HEK293 (cell line): Measurements from ENCODE around the gene TEAD1.

Source experiments
- CTCF ChIA-PET: fragments of 350-600 bp; formaldehyde crosslinking; extraction: SDS; loops from one replicate; lab custom pipeline; 2021; ENCODE audit warnings: antibody characterized with exemption; lab: Yijun Ruan, JAX
- POLR2A ChIA-PET: fragments of 300-600 bp; formaldehyde crosslinking; extraction: SDS; loops from one replicate; lab custom pipeline; 2020; ENCODE audit warnings: antibody characterized with exemption, inconsistent platforms; lab: Yijun Ruan, JAX
- H3K27ac ChIP-seq: fragments of 200-500 bp; sonication (Bioruptor generic); 2 replicates; pipeline ENCODE4 v1.5.1; 2014; ENCODE audit warnings: low read depth, low read length, control low read depth, inconsistent platforms; ENCODE audit errors: extremely low read depth
- H3K36me3 ChIP-seq, 2 experiments: fragments of 200-500 bp in 1 of 2; sonication (Bioruptor generic) in 1 of 2; 1 replicate in 1 of 2; 2 replicates in 1 of 2; pipeline ENCODE4 v1.5.1; 2014 to 2017; ENCODE audit warnings: inconsistent platforms in 2 of 2, low read length in 2 of 2; ENCODE audit not compliant: control insufficient read depth in 2 of 2, insufficient read depth in 1 of 2
- H3K4me1 ChIP-seq: fragments of 200-500 bp; sonication (Bioruptor generic); 2 replicates; pipeline ENCODE4 v1.5.1; 2014; ENCODE audit warnings: mild to moderate bottlenecking, low read length, inconsistent platforms; ENCODE audit not compliant: control insufficient read depth, insufficient read depth
- H3K4me3 ChIP-seq: 2 replicates; pipeline ENCODE4 v1.5.1; 2011; ENCODE audit warnings: low read depth, mild to moderate bottlenecking, control low read depth, low read length, moderate library complexity
- H3K9me3 ChIP-seq: fragments of 200-500 bp; sonication (Bioruptor generic); 2 replicates; pipeline ENCODE4 v1.5.1; 2014; ENCODE audit warnings: low read depth, low read length, inconsistent platforms; ENCODE audit not compliant: control insufficient read depth, insufficient read depth
- GFI1B ChIP-seq: fragments of 450-650 bp; formaldehyde crosslinking; IDR thresholded peaks from 2 replicates; pipeline ENCODE4 v1.5.1; 2016; ENCODE audit warnings: missing biosample characterization, missing genetic modification characterization
- IKZF3 ChIP-seq: fragments of 450-650 bp; IDR thresholded peaks from 2 replicates; pipeline ENCODE4 v1.5.0; 2018; ENCODE audit warnings: missing biosample characterization, mild to moderate bottlenecking, missing genetic modification characterization, moderate library complexity
- TRIM28 ChIP-seq: IDR thresholded peaks from 2 replicates; pipeline ENCODE4 v1.6.1; 2011; ENCODE audit warnings: low read length, control low read depth, borderline replicate concordance
- ZBTB17 ChIP-seq: fragments of 450-650 bp; formaldehyde crosslinking; IDR thresholded peaks from 2 replicates; pipeline ENCODE4 v1.5.1; 2016; ENCODE audit warnings: missing biosample characterization, missing genetic modification characterization
- ZBTB44 ChIP-seq: fragments of 450-650 bp; IDR thresholded peaks from 2 replicates; pipeline ENCODE4 v1.5.1; 2018; ENCODE audit warnings: missing biosample characterization, mild to moderate bottlenecking, missing genetic modification characterization
- ZBTB48 ChIP-seq: fragments of 450-650 bp; formaldehyde crosslinking; IDR thresholded peaks from 2 replicates; pipeline ENCODE4 v1.5.1; 2016; ENCODE audit warnings: missing biosample characterization, missing genetic modification characterization
- ZFP69B ChIP-seq: fragments of 450-650 bp; formaldehyde crosslinking; IDR thresholded peaks from 2 replicates; pipeline ENCODE4 v1.5.1; 2016; ENCODE audit warnings: missing biosample characterization, missing genetic modification characterization
- ZIC2 ChIP-seq: fragments of 450-650 bp; formaldehyde crosslinking; IDR thresholded peaks from 2 replicates; pipeline ENCODE4 v1.5.1; 2016; ENCODE audit warnings: missing biosample characterization, missing genetic modification characterization
- ZNF140 ChIP-seq: fragments of 450-650 bp; formaldehyde crosslinking; IDR thresholded peaks from 2 replicates; pipeline ENCODE4 v1.5.1; 2016; ENCODE audit warnings: missing biosample characterization, missing genetic modification characterization
- ZNF18 ChIP-seq: fragments of 450-650 bp; formaldehyde crosslinking; IDR thresholded peaks from 2 replicates; pipeline ENCODE4 v1.5.1; 2016; ENCODE audit warnings: missing biosample characterization, missing genetic modification characterization
- ZNF2 ChIP-seq: fragments of 450-650 bp; formaldehyde crosslinking; IDR thresholded peaks from 2 replicates; pipeline ENCODE4 v1.5.1; 2016; ENCODE audit warnings: missing biosample characterization, missing genetic modification characterization
- ZNF202 ChIP-seq: fragments of 450-650 bp; formaldehyde crosslinking; IDR thresholded peaks from 2 replicates; pipeline ENCODE4 v1.5.1; 2016; ENCODE audit warnings: missing biosample characterization, missing genetic modification characterization, borderline replicate concordance
- ZNF341 ChIP-seq: fragments of 450-650 bp; formaldehyde crosslinking; IDR thresholded peaks from 2 replicates; pipeline ENCODE4; 2016; ENCODE audit warnings: low read depth, missing biosample characterization, missing genetic modification characterization
- ZNF37A ChIP-seq: fragments of 450-650 bp; IDR thresholded peaks from 2 replicates; pipeline ENCODE4 v1.5.1; 2018; ENCODE audit warnings: missing biosample characterization, missing genetic modification characterization
- ZNF521 ChIP-seq: fragments of 450-650 bp; formaldehyde crosslinking; IDR thresholded peaks from 2 replicates; pipeline ENCODE4 v1.5.1; 2017; ENCODE audit warnings: missing biosample characterization, mild to moderate bottlenecking, missing genetic modification characterization
- ZNF600 ChIP-seq: fragments of 450-650 bp; formaldehyde crosslinking; IDR thresholded peaks from 2 replicates; pipeline ENCODE4 v1.5.1; 2016; ENCODE audit warnings: missing biosample characterization, missing genetic modification characterization
- ZNF623 ChIP-seq: fragments of 450-650 bp; formaldehyde crosslinking; IDR thresholded peaks from 2 replicates; pipeline ENCODE4 v1.5.1; 2016; ENCODE audit warnings: missing biosample characterization, missing genetic modification characterization
- ZNF629 ChIP-seq: fragments of 450-650 bp; formaldehyde crosslinking; IDR thresholded peaks from 2 replicates; pipeline ENCODE4 v1.5.1; 2017; ENCODE audit warnings: missing biosample characterization, missing genetic modification characterization
- ZNF785 ChIP-seq: fragments of 450-650 bp; formaldehyde crosslinking; IDR thresholded peaks from 2 replicates; pipeline ENCODE4 v1.5.1; 2016; ENCODE audit warnings: missing biosample characterization, missing genetic modification characterization
- ZSCAN30 ChIP-seq: fragments of 450-650 bp; IDR thresholded peaks from 2 replicates; pipeline ENCODE4 v1.5.1; 2018; ENCODE audit warnings: missing biosample characterization, mild to moderate bottlenecking, missing genetic modification characterization, moderate library complexity
- ZXDB ChIP-seq: fragments of 450-650 bp; formaldehyde crosslinking; IDR thresholded peaks from 2 replicates; pipeline ENCODE4 v1.5.1; 2016; ENCODE audit warnings: missing biosample characterization, missing genetic modification characterization

The TEAD1 gene

DNA sequence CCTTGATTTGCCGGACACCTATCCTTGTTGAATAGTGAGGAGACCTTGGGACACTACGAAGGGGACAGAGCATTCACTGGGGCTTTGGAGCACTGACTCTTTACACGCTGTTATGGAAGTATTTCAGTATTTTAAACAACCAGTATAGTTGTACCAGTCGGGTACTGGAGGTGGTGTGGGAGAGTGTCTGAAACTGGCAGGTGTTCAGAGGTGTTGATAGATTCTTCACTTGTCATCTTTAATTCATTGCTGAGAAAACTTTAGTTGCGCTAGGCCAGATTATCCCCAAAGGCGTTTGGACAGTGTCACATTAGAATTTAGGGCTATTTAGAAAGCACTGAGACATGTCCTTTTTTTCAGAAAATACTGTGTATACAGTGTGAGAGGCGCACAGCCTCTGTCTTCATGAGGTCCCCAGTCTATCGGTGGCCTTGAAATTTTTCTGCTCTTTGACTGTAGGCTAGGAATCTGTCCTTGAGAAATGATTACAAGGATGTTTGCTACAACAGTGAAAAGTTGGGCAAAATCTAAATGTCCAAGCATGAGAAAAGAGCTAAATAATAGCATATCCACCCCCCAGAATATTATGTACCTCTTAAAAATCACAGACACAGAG, 69.7 kb downstream of the TEAD1 start:
- H3K4me1 ChIP-seq = peaks cover 12% of the 10 kb centered on the region
- CTCF ChIA-PET = interaction anchor here (0.5 kb wide), 1 partner anchor 19 kb away, joined by 3 read pairs; no protein-coding TSS in a partner anchor

GRCh38 chr11:12744826-12745502, 70.7 kb downstream of the TEAD1 start:
- ChIA-PET CTCF (interaction anchor here (0.6 to 1.0 kb wide), 4 partner anchors 8 to 457 kb away, joined by 3 to 4 read pairs (median 3); no protein-coding TSS in a partner anchor), POLR2A (no interaction called here)
- TF ChIP-seq ZNF623 (tag by site-specific recombination) = no peak
- TF ChIP-seq ZBTB48 (tag by site-specific recombination) = 0 out of 2 replicates have a peak, but pooled peaks have one; percentile 21
- no peak overlapping the region for H3K27ac ChIP-seq
- H3K4me1 ChIP-seq = peaks cover 12% of the 10 kb centered on the region
- H3K36me3 ChIP-seq = no peaks in the 10 kb centered on the region
- no peak overlapping the region for H3K4me3 ChIP-seq
- H3K9me3 ChIP-seq = no peaks in the 10 kb centered on the region

More for the DNA sequence above, 69.7 kb downstream of the TEAD1 start:
- no peak overlapping the region for H3K4me3 ChIP-seq
- no peak for TF ChIP-seq ZNF521 (tag by site-specific recombination)
- TF ChIP-seq ZNF600 (tag by site-specific recombination) = 0 out of 2 replicates have a peak, but pooled peaks have one; percentile 27
- TF ChIP-seq ZNF37A = no peak
- no peak for TF ChIP-seq ZNF2 (tag by site-specific recombination)
- POLR2A ChIA-PET = interaction anchor here (0.6 kb wide), 1 partner anchor 96 kb away, joined by 4 read pairs; no protein-coding TSS in a partner anchor
- no peaks in the 10 kb centered on the region for H3K9me3 ChIP-seq
- H3K36me3 ChIP-seq = no peaks in the 10 kb centered on the region
- H3K27ac ChIP-seq = no peak overlapping the region

- no peak overlapping the region for H3K27ac ChIP-seq
- CTCF ChIA-PET = interaction anchor here (0.6 to 1.5 kb wide), 6 partner anchors 8 to 415 kb away, joined by 3 to 4 read pairs (median 3); no protein-coding TSS in a partner anchor
- H3K36me3 ChIP-seq = no peaks in the 10 kb centered on the region
- TF ChIP-seq ZBTB17 (tag by site-specific recombination) = peak; percentile 48
- no peak for TF ChIP-seq ZNF785 (tag by site-specific recombination)
- TF ChIP-seq, all 188 proteins: peak for 1
- peaks cover 12% of the 10 kb centered on the region for H3K4me1 ChIP-seq
- POLR2A ChIA-PET = interaction anchor here (1.0 to 1.2 kb wide), 2 partner anchors 12 to 54 kb away, joined by 3 to 4 read pairs; no protein-coding TSS in a partner anchor
- H3K4me3 ChIP-seq = no peak overlapping the region
- no peaks in the 10 kb centered on the region for H3K9me3 ChIP-seq
Measured at GRCh38 chr11:12745787-12746186, 71.6 kb downstream of the TEAD1 start.

GRCh38 chr11:12746593-12747097, 72.4 kb downstream of the TEAD1 start:
- no peak overlapping the region for H3K4me3 ChIP-seq
- H3K4me1 ChIP-seq = peaks cover 12% of the 10 kb centered on the region
- ChIA-PET CTCF (interaction anchor here (0.6 to 1.5 kb wide), 7 partner anchors 9 to 416 kb away, joined by 3 to 5 read pairs (median 3); no protein-coding TSS in a partner anchor), POLR2A (interaction anchor here (0.6 to 1.4 kb wide), 5 partner anchors 12 to 96 kb away, joined by 3 to 5 read pairs (median 4); no protein-coding TSS in a partner anchor)
- H3K27ac ChIP-seq = no peak overlapping the region
- no peaks in the 10 kb centered on the region for H3K9me3 ChIP-seq
- H3K36me3 ChIP-seq = no peaks in the 10 kb centered on the region
- peak; percentile 82 for TF ChIP-seq ZXDB
- 0 out of 2 replicates have a peak, but pooled peaks have one; percentile 20 for TF ChIP-seq ZNF629 (tag by site-specific recombination)
- TF ChIP-seq ZFP69B = peak; percentile 83
- TF ChIP-seq ZIC2 (tag by site-specific recombination) = peak; percentile 84
- peak; percentile 32; the same call in 1 of the 2 replicates for TF ChIP-seq ZNF18
- TF ChIP-seq ZSCAN30 (tag by site-specific recombination) = no peak
- TF ChIP-seq ZNF341 (tag by site-specific recombination) = peak; percentile 24; the same call in 1 of the 2 replicates
- TF ChIP-seq TRIM28 = peak; percentile 73
- no peak for TF ChIP-seq GFI1B (tag by site-specific recombination)
- no peak for TF ChIP-seq ZNF140 (tag by site-specific recombination)
- TF ChIP-seq ZNF202 = no peak
- TF ChIP-seq ZBTB44 (tag by site-specific recombination) = peak; percentile 60
- TF ChIP-seq IKZF3 (tag by site-specific recombination) = peak; percentile 88
